ENCODE measurements around the gene NEGR1.

DNA sequence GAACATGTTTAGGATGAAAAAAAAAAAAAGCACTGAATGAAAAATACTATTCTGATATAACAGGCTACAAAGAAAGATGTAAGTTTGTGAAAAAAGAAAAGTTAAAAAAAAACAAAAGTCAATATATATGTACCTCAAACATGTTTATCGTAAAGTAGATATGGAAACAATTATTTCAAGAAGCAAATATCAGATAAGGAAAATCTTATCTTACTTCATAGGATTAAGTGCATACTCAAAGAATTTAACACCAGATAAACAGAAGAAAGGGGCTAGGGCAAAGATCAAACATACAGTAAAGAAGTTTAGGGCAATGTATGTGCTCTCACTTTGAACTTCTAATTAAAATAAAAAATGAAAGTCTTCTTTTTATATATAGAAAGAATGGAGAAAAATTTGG lies 75.3 kb downstream of the NEGR1 start:
- TF ChIP-seq TAF1 (IDR thresholded peaks at IDR 0.05; ENCODE audit: control insufficient read depth, extremely low read depth, insufficient read depth, low read length, severe bottlenecking): no peak
- no peak for TF ChIP-seq FOXK1 (CRISPR knock-in tag; IDR thresholded peaks at IDR 0.05; ENCODE audit: borderline replicate concordance)
